ENCODE measurements around the gene TMEM132D.

The TMEM132D gene

DNA sequence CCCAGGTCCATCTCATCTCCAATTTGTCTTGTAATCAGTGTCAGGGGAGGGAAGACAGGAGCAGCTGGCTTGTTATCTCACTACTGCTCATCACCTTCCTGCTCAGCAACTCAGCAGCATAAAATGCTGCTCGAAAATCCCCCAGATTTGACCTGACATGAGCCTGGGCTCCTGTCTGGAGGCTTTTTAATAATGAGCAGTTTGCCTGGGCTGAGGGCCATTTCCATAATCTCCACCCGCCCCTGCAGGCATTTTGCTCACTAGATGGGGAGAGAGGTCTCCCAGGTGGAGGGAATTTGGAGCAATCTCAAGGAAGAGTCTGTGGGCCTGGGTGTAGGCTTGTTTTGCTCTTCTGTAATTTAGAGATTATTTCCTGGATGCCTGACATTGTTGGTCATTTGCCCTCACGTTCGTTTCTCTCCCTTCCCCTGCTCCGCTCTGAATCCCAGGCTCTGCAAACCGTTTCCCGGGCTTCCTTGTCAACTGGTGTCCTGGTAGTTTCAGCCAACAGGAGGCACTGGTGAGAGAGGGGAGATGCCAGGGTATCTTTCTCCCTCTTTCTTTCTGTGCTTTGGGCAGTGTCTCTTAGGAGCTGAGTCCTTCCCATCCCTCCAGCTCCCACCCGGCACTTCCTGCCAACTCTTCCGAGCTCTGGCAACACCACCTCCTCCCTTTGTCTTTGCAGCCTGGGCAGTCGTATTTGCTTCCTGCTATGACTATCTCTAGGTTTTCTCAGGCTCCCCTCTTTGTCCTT lies 751.3 kb downstream of the TMEM132D start:
- no peak for DNase-seq

GRCh38 chr12:129150721-129151120 lies 753.1 kb downstream of the TMEM132D start:
- DNase-seq: no peak

- DNase-seq: no peak
These were observed 758.4 kb downstream of the TMEM132D start for GRCh38 chr12:129145381-129145780.

DNA sequence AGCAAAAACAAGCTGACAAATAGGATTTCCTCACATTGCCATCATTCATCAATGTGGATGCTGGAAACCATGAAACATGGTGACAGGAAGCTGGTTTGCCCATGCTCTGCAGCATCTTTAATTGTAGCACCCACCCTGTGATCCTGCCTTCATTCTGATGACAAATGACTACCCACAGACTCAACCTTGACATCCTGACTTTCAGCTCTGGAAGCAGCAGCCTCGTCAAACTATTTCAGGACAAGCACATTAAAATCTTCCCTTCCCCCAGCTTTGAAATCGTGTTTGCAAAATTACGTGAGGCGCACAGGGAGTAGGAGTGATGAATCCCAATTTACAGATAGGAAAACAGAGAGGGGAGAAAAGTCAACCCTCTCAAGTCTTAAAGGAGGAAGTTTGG lies 765.0 kb downstream of the TMEM132D start:
- DNase-seq: no peak

GRCh38 chr12:129136694-129137325 lies 767.0 kb downstream of the TMEM132D start:
- DNase-seq: no peak

- DNase-seq: no peak
These were observed 776.1 kb downstream of the TMEM132D start for GRCh38 chr12:129127771-129128170.

DNA sequence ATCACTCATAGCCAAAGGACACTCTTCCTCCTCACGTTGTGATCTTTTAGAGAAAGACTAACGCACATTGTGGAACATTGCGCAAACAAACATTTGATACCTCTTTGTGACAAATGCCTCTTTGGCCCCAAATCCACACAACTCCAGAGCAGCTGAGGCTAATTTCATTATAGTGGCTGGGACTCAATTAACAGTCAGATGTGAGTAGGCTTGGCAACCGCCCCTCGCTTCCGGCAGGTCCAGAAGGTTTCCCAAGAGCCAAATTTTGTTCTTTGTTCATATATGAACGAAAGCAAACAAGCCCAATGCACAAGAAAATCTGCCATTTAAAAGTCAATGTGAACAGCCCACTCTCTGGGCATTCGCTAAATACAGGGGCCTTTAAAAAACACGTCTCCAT lies 776.6 kb downstream of the TMEM132D start:
- no peak for DNase-seq

- no peak for DNase-seq
These were observed 784.3 kb downstream of the TMEM132D start for GRCh38 chr12:129119537-129119936.

- DNase-seq: no peak
These were observed 788.3 kb downstream of the TMEM132D start for GRCh38 chr12:129115558-129115957.

DNA sequence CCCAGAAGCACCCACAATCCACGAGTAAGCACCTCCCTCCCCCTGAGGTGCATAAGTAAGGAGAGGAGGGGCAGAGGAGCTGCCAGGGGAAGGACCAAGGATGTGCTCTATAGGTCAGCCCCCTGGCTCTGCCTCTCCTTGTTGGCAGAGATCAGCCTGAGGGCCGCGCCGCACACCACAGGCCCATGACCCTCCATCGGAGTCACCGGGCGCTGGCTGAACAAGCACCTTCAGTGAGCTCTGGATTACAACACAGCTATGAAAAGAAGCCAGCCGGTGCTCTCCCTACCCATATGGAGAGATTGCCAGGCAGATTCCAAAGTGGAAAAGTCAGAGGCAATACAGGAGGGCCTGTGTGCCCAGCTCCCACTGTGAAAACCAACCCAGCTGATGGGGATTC lies 793.2 kb downstream of the TMEM132D start:
- no peak for DNase-seq

- no peak for DNase-seq
These were observed 794.4 kb downstream of the TMEM132D start for GRCh38 chr12:129109174-129110001.

- no peak for DNase-seq
These were observed 797.1 kb downstream of the TMEM132D start for GRCh38 chr12:129106772-129107171.

GRCh38 chr12:129103231-129103630 lies 800.6 kb downstream of the TMEM132D start:
- DNase-seq: no peak

DNA sequence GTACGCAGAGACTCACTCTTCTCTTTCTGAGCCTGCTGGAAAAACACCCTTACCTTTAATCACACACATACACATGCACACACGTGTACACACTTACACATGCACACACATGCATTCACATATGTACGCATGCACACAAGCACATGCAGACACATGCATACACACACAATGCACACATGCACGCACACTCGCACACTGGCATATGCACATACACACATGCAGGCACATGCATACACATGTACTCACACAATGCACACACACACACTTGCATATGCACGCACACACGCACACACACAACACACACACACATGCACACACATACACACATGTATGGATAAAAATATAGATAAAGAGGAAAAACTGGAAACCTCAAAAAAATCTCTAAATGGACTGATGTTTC lies 801.6 kb downstream of the TMEM132D start:
- DNase-seq: no peak

DNA sequence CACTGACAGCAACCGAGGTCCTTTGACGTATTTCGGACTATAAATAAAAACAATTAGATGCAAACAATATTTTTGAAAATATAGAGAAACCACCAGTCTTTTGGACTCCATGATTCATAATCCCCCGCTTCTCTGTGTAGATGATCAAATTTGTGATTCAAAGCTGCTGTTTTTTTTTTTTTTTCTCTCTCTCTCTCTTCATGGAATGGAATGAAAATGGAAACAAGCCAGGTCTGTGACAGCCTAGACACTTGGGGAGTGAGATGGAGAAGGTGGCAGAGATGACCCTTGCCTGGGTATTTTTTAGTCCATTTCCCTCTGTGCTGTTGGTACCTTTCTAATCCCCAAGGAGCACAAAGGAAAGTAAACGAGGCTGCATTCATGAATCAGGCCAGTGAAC lies 802.0 kb downstream of the TMEM132D start:
- DNase-seq: no peak

GRCh38 chr12:129101404-129101803 lies 802.4 kb downstream of the TMEM132D start:
- DNase-seq: no peak

GRCh38 chr12:129097451-129097850 lies 806.4 kb downstream of the TMEM132D start:
- no peak for DNase-seq

GRCh38 chr12:129096968-129097367 lies 806.9 kb downstream of the TMEM132D start:
- DNase-seq: no peak

- DNase-seq: no peak
These were observed 807.6 kb downstream of the TMEM132D start for GRCh38 chr12:129096184-129096583.

DNA sequence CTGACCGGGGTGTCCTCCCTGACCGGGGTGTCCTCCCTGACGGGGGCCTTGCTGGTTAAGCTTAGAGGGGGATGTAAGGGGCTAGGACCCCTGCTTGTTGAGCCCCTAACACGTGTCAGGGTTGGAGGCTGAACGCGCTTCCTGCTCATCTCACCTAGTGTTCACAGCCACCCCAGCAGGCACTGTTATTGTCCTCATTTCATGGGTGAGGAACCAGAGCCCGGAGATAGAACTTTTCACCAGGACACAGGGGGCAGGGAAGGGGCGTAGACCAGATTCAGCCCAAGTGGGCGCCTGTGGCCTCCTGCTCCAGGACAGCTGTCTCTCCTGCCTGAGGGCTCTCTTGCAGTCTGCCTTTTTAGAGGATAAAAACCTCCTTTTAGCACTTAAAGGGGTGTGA lies 814.2 kb downstream of the TMEM132D start:
- no peak for DNase-seq

GRCh38 chr12:129084875-129085826 lies 818.7 kb downstream of the TMEM132D start:
- no peak for DNase-seq

DNA sequence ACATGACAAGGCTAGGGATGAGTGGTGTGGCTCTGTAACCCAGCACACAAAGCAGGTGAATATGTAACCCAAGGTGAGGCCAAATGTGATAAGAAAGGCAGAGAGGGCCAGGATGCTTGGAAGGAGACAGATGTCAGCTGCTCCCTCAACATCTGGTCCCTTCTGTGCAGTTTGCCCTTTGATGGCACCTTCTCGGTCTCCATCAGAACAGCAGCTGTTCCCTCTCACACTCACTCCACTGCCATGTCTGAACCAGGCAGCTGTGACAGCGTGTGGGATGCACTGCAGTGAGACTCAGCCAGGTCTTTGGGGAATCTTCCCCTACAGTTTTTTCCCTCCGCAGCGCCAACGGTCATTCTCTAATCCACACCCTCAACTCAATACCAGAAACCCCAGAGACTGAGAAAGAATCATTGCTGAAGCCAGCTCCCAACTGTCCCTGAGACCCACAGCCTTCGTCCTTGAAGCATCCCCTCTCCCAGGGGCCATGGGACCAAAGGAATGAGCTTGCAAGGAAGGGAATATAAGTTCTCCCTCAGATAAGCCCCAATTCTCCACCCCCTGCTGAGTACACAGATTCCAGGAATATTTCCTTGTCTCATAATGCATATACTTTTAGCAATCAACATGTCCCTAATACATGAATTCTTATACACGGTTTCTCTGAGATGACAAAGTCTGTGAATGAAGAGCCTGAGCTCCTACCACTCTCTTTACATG lies 820.5 kb downstream of the TMEM132D start:
- no peak for DNase-seq

All from DMS79 treated with DMSO at 0.1 percent for 48 hours (cell line).